Nucleus accumbens (tissue), 56 donors: ENCODE data around the gene CLEC20A.

Experiments used
- DNase-seq, 56 donors: peaks; one replicate each; lab custom pipeline; 2025; lab: John Stamatoyannopoulos, UW

CLEC20A gene

GRCh38 chr1:178434360-178434759, 62.4 kb downstream of the CLEC20A start:
- DNase-seq: no peak
